Right lobe of liver (tissue), 6 donors: ENCODE measurements around the gene CHERP. TPM values are rescaled to one million over a fixed set of nuclear protein-coding genes. Genes with fewer than 3 reads are reported as not detected.

Experiments used
- ATAC-seq, 4 donors: fragments of 200-7000 bp; cut with Tn5 transposase; one replicate each; pipeline ENCODE4 v1.9.1; 2020; ENCODE audit warnings: mild to moderate bottlenecking in 4 of 4, moderate library complexity in 4 of 4
- DNase-seq, 3 donors: peaks; one replicate each; pipeline ENCODE4 v3.0.0-alpha.2; 2020
- H3K27ac ChIP-seq, 3 donors: fragments of 200-600 bp; one replicate each; pipeline ENCODE4 v1.8.0; 2022
- H3K27me3 ChIP-seq, 2 donors: fragments of 200-600 bp; one replicate each; pipeline ENCODE4 v1.8.0; 2022
- H3K36me3 ChIP-seq, 4 donors: fragments of 200-600 bp; sonication (generic) in 1 of 4; one replicate each; pipeline versions ENCODE4 v1.5.1 to v1.8.0; 2017 to 2022; ENCODE audit warnings: control low read depth in 1 of 4
- H3K4me1 ChIP-seq, 4 donors: fragments of 200-600 bp; sonication (generic) in 1 of 4; one replicate each; pipeline versions ENCODE4 v1.5.1 to v1.8.0; 2017 to 2022; ENCODE audit warnings: control low read depth in 1 of 4
- H3K4me3 ChIP-seq, 3 donors: fragments of 200-600 bp; one replicate each; pipeline ENCODE4 v1.8.0; 2022
- H3K9me3 ChIP-seq, 4 donors: fragments of 200-600 bp; sonication (generic) in 1 of 4; one replicate each; pipeline versions ENCODE4 v1.5.1 to v1.8.0; 2017 to 2022; ENCODE audit warnings: control low read depth in 1 of 4
- POLR2A ChIP-seq: fragments of 450-650 bp; IDR thresholded peaks from one replicate; pipeline ENCODE4 v1.6.1; 2017; ENCODE audit warnings: antibody characterized with exemption, mild to moderate bottlenecking
- WGBS: methylation state at CpG from one replicate; pipeline ENCODE4 v1.1.6; 2018; ENCODE audit warnings: low coverage, low lambda C conversion rate; ENCODE audit not compliant: insufficient coverage; ENCODE audit errors: missing lambda C conversion rate; 5-methylcytosine and 5-hydroxymethylcytosine counted together
- intact Hi-C, 2 donors: fragments of 100-400 bp; cut with DNase I; formaldehyde crosslinking; loops; one replicate each; pipeline versions ENCODE4 v1.11.2 to v1.14.1; 2022
- total RNA-seq, 6 experiments: library from RNA; depleted of rRNA in 2 of 6; stranded (reverse); fragments of >200 nt in 2 of 6; fragmentation: NEBNext Ultra II Directional in 3 of 6; extraction: Animal tissue kit (Norgen Biotek cat#: 25700) in 3 of 6; gene quantifications; one replicate each; pipeline versions ENCODE4 v1.1.0 to v1.2.4, GENCODE V29; 2016 to 2023
- TF ChIP-seq, protein P1 (sequence below), 4 donors: fragments of 200-600 bp in 3 of 4; fragments of 450-650 bp in 1 of 4; IDR thresholded peaks; one replicate each; pipeline versions ENCODE4 v1.5.1 to v1.8.0; 2016 to 2022; ENCODE audit warnings: antibody characterized with exemption in 4 of 4, mild to moderate bottlenecking in 2 of 4
- donor health status: DM: no; HTN: yes; CAD: no.
- donor health status: DM: no; HTN: no; CAD: no.
- donor health status: DM: no; HTN: no; CAD: no.
- donor health status: DM: no; HTN: yes; CAD: no.
- donor health status: DM: no; HTN: yes; CAD: no.

CHERP gene
- total RNA-seq, 6 experiments from 2014 or later = 6.8 to 26.2 (median 20.6) TPM

DNA sequence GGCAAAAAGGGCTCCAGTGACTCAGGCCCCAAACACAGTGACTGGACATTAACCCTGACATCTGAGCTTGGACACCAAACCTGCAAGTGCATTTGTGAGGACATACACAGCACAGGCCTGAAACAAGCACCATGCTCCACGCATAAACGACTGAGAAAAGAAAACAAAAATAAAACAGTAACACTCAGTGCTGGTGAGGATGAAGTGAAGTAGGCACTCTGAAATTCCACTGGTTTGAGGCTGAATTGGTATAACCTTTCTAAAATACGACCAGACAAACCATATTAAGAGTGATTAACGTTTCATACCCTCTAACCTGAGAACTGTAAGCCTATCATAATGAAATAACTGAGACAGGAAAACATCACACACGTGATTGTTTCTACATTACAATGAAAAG, 24.5 kb upstream of the CHERP start:
- no peaks in the 10 kb centered on the region for H3K27me3 ChIP-seq
- no peaks in the 10 kb centered on the region for H3K9me3 ChIP-seq
- TF ChIP-seq, protein P1, sequence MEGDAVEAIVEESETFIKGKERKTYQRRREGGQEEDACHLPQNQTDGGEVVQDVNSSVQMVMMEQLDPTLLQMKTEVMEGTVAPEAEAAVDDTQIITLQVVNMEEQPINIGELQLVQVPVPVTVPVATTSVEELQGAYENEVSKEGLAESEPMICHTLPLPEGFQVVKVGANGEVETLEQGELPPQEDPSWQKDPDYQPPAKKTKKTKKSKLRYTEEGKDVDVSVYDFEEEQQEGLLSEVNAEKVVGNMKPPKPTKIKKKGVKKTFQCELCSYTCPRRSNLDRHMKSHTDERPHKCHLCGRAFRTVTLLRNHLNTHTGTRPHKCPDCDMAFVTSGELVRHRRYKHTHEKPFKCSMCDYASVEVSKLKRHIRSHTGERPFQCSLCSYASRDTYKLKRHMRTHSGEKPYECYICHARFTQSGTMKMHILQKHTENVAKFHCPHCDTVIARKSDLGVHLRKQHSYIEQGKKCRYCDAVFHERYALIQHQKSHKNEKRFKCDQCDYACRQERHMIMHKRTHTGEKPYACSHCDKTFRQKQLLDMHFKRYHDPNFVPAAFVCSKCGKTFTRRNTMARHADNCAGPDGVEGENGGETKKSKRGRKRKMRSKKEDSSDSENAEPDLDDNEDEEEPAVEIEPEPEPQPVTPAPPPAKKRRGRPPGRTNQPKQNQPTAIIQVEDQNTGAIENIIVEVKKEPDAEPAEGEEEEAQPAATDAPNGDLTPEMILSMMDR (IDR thresholded peaks at IDR 0.05) = no peak
- no peak overlapping the region for H3K27ac ChIP-seq
- intact Hi-C loops = no loop called here
- WGBS = 82% methylated on average over 5 of the region's 5 CpGs
- H3K4me1 ChIP-seq = peaks cover 0 to 8% (median 0%) of the 10 kb centered on the region in 4 donors
- peaks cover 0 to 54% (median 31%) of the 10 kb centered on the region in 4 donors for H3K36me3 ChIP-seq
- DNase-seq (no peak), ATAC-seq (no peak)
- no peak overlapping the region for H3K4me3 ChIP-seq

GRCh38 chr19:16566161-16566560, 23.9 kb upstream of the CHERP start:
- intact Hi-C loops = no loop called here
- no peak overlapping the region for H3K4me3 ChIP-seq
- no peaks in the 10 kb centered on the region for H3K9me3 ChIP-seq
- H3K36me3 ChIP-seq = peaks cover 0 to 54% (median 31%) of the 10 kb centered on the region in 4 donors
- 34% methylated on average over 8 of the region's 10 CpGs for WGBS
- H3K4me1 ChIP-seq = peaks cover 0 to 3% (median 0%) of the 10 kb centered on the region in 4 donors
- H3K27ac ChIP-seq = no peak overlapping the region
- ATAC-seq = peak; percentile 46 to 61 (median 54)
- DNase-seq = no peak
- no peaks in the 10 kb centered on the region for H3K27me3 ChIP-seq
- TF ChIP-seq, protein P1 (IDR thresholded peaks at IDR 0.05) = no peak
- TF ChIP-seq POLR2A = no peak

GRCh38 chr19:16564842-16565241, 22.6 kb upstream of the CHERP start:
- peaks cover 0 to 59% (median 31%) of the 10 kb centered on the region in 4 donors for H3K36me3 ChIP-seq

DNA sequence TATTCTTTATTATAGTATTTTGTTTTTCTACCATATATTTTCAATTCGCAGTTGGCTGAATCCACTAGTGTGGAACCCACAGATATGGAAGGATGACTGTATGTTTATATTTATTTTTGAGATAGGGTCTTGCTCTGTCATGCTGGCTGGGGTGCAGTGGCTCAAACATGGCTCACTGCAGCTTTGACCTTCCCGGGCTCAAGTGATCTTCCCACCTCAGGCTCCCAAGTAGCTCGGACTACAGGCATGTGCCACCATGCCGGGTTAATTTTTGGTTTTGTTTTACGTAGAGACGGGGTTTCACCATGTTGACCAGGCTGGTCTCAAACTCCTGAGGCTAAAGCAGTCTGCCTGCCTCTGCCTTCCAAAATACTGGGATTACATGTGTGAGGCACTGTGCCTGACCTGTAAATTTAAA, 20.4 kb upstream of the CHERP start:
- Histone ChIP-seq H3K27me3 (no peaks in the 10 kb centered on the region), H3K9me3 (no peaks in the 10 kb centered on the region), H3K4me3 (no peak overlapping the region), H3K4me1 (no peaks in the 10 kb centered on the region), H3K27ac (no peak overlapping the region), H3K36me3 (peaks cover 0 to 59% (median 30%) of the 10 kb centered on the region in 4 donors)
- intact Hi-C loops = no loop called here
- no peak for DNase-seq
- ATAC-seq = no peak
- 91% methylated on average over 6 of the region's 6 CpGs for WGBS
- no peak for TF ChIP-seq POLR2A
- TF ChIP-seq, protein P1 (IDR thresholded peaks at IDR 0.05) = no peak

More at GRCh38 chr19:16564842-16565241, 22.6 kb upstream of the CHERP start:
- no peak overlapping the region for H3K4me3 ChIP-seq
- DNase-seq = no peak
- no peak for TF ChIP-seq POLR2A
- TF ChIP-seq, protein P1 (IDR thresholded peaks at IDR 0.05) = no peak
- no peaks in the 10 kb centered on the region for H3K9me3 ChIP-seq
- H3K27me3 ChIP-seq = no peaks in the 10 kb centered on the region
- no peak for ATAC-seq
- intact Hi-C loops = no loop called here
- WGBS = 83% methylated on average over 7 of the region's 7 CpGs
- no peaks in the 10 kb centered on the region for H3K4me1 ChIP-seq
- no peak overlapping the region for H3K27ac ChIP-seq

GRCh38 chr19:16561382-16561781, 19.1 kb upstream of the CHERP start:
- WGBS = 89% methylated on average over 6 of the region's 8 CpGs
- no peak overlapping the region for H3K4me3 ChIP-seq
- H3K9me3 ChIP-seq = no peaks in the 10 kb centered on the region
- intact Hi-C loops = no loop called here
- no peaks in the 10 kb centered on the region for H3K4me1 ChIP-seq
- DNase-seq (no peak), ATAC-seq (no peak)
- H3K27me3 ChIP-seq = no peaks in the 10 kb centered on the region
- H3K36me3 ChIP-seq = peaks cover 0 to 52% (median 25%) of the 10 kb centered on the region in 4 donors
- no peak overlapping the region for H3K27ac ChIP-seq
- TF ChIP-seq POLR2A = no peak
- TF ChIP-seq, protein P1 (IDR thresholded peaks at IDR 0.05) = no peak
